SU-DHL-6 (cell line): Measurements from ENCODE around the gene CD101.

ENCODE experiments used
- EZH2phosphoT487 ChIP-seq: fragments of 200-600 bp; sonication (generic), shearing (Covaris generic); conservative IDR thresholded peaks from 2 replicates; pipeline ENCODE4 v1.6.1; 2018; ENCODE audit warnings: mild to moderate bottlenecking, antibody characterized with exemption, low read length, moderate library complexity, mixed read lengths
- TF ChIP-seq, protein P1 (sequence below): fragments of 200-600 bp; sonication (generic); IDR thresholded peaks from one replicate; pipeline ENCODE4 v1.5.1; 2017; ENCODE audit warnings: antibody characterized with exemption, mild to moderate bottlenecking, low read length, moderate library complexity; ENCODE audit not compliant: insufficient read depth, poor library complexity, severe bottlenecking

GRCh38 chr1:116994411-116994810 is 7.1 kb upstream of the CD101 start:
- TF ChIP-seq, protein P1, sequence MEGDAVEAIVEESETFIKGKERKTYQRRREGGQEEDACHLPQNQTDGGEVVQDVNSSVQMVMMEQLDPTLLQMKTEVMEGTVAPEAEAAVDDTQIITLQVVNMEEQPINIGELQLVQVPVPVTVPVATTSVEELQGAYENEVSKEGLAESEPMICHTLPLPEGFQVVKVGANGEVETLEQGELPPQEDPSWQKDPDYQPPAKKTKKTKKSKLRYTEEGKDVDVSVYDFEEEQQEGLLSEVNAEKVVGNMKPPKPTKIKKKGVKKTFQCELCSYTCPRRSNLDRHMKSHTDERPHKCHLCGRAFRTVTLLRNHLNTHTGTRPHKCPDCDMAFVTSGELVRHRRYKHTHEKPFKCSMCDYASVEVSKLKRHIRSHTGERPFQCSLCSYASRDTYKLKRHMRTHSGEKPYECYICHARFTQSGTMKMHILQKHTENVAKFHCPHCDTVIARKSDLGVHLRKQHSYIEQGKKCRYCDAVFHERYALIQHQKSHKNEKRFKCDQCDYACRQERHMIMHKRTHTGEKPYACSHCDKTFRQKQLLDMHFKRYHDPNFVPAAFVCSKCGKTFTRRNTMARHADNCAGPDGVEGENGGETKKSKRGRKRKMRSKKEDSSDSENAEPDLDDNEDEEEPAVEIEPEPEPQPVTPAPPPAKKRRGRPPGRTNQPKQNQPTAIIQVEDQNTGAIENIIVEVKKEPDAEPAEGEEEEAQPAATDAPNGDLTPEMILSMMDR = no peak
- no peak for TF ChIP-seq EZH2phosphoT487
